ENCODE results near the gene ACSS3. TPM values are rescaled to one million over a fixed set of nuclear protein-coding genes. Genes with fewer than 3 reads are reported as not detected.

Gene ACSS3
- total and polyA plus RNA-seq, 9 of the 15 experiments (the other 6 are each of a cell fraction or from before 2014, with no cell fraction given), result 0.40 TPM; not detected in 8

- intact Hi-C loops (cut with micrococcal nuclease) (no loop called here), in situ Hi-C loops (cut with MboI) (no loop called here)
- CTCF ChIA-PET (ENCODE audit: low intra/inter-chr PET ratio), result no interaction called here
- no peaks in the 10 kb centered on the region for H3K27me3 ChIP-seq (ENCODE audit: control insufficient read depth in 2 of 2, insufficient read depth in 2 of 2, low read length in 2 of 2)
- no peak overlapping the region for H2AFZ ChIP-seq (ENCODE audit: low read depth, low read length)
- WGBS (ENCODE audit: insufficient coverage, low coverage, missing lambda C conversion rate), result 0% methylated on average over 1 of the region's 1 CpG
- no peaks in the 10 kb centered on the region for H3K79me2 ChIP-seq (ENCODE audit: control insufficient read depth, insufficient read depth, low read length)
- H3K9me1 ChIP-seq (ENCODE audit: control insufficient read depth, insufficient read depth, low read length), result no peaks in the 10 kb centered on the region
- no peaks in the 10 kb centered on the region for H4K20me1 ChIP-seq (replicated peaks; ENCODE audit: control insufficient read depth, insufficient read depth, low read length)
- H3K27ac ChIP-seq (ENCODE audit: extremely low read depth, low read depth, low read length), result no peak overlapping the region
- H3K4me1 ChIP-seq (replicated peaks in 1 of 2; ENCODE audit: control insufficient read depth in 2 of 2, insufficient read depth in 2 of 2, low read length in 2 of 2), result no peaks in the 10 kb centered on the region
- no TSS peak for BruUV-seq (replicated peaks)
- DNase-seq (ENCODE audit: extremely low read depth in 1 of 4, low spot score in 3 of 4), result no peak
- no peaks in the 10 kb centered on the region for H3K36me3 ChIP-seq (ENCODE audit: control insufficient read depth, insufficient read depth, low read length)
- H3K4me2 ChIP-seq (ENCODE audit: insufficient read depth, low read length), result no peak overlapping the region
- no peak for ATAC-seq
- no peak for FAIRE-seq
- 0 out of 2 replicates have a peak, but pooled peaks cover 3% of the 10 kb centered on the region for H3K9me3 ChIP-seq (replicated peaks; ENCODE audit: control insufficient read depth, insufficient read depth, low read depth, low read length)
- no peak overlapping the region for H3K9ac ChIP-seq (ENCODE audit: insufficient read depth in 1 of 2, low read depth in 2 of 2, low read length in 2 of 2)
- H3K4me3 ChIP-seq, result no peak overlapping the region
- POLR2A ChIA-PET, result no interaction called here
- no peak for TF ChIP-seq ZBTB40 (IDR thresholded peaks at IDR 0.05)
- no peak for TF ChIP-seq ZBTB40 (CRISPR knock-in tag; IDR thresholded peaks at IDR 0.05)
- TF ChIP-seq RAD21 (CRISPR knock-in tag; conservative IDR thresholded peaks at IDR 0.05 in 1 of 2, IDR thresholded peaks at IDR 0.05 in 1 of 2), result no peak
- no peak for TF ChIP-seq ZNF561 (CRISPR knock-in tag; conservative IDR thresholded peaks at IDR 0.05)
- TF ChIP-seq MAZ (CRISPR knock-in tag; conservative IDR thresholded peaks at IDR 0.05 in 1 of 2, IDR thresholded peaks at IDR 0.05 in 1 of 2), result no peak
- no peak for TF ChIP-seq KDM2B (CRISPR knock-in tag; IDR thresholded peaks at IDR 0.05)
- TF ChIP-seq BRD9 (IDR thresholded peaks at IDR 0.05; ENCODE audit: low read depth, partially characterized antibody), result no peak
- TF ChIP-seq POU5F1 (IDR thresholded peaks at IDR 0.05; ENCODE audit: borderline replicate concordance, low read depth, low read length, partially characterized antibody), result no peak
- no peak for TF ChIP-seq SMAD4 (CRISPR knock-in tag; conservative IDR thresholded peaks at IDR 0.05)
- TF ChIP-seq MAFK (IDR thresholded peaks at IDR 0.05; ENCODE audit: low read length), result no peak
- no peak for TF ChIP-seq SNIP1 (IDR thresholded peaks at IDR 0.05; ENCODE audit: low read depth)
- no peak for TF ChIP-seq ETV5 (CRISPR knock-in tag; IDR thresholded peaks at IDR 0.05; ENCODE audit: low read depth)
These were observed 17.0 kb downstream of the ACSS3 start for GRCh38 chr12:81094718-81095360.

All from K562 (cell line).